ENCODE data around the gene SLC6A13. TPM values are rescaled to one million over a fixed set of nuclear protein-coding genes. Genes with fewer than 3 reads are reported as not detected.
A peak's percentile ranks its signal among the peaks of the same experiment; 100 is the strongest.

SLC6A13 gene
- total and polyA plus RNA-seq, 7 donors = 0.07 to 1.6 (median 0.50) TPM; not detected in 1

GRCh38 chr12:195951-196350 is 66.7 kb downstream of the SLC6A13 start:
- intact Hi-C loops (cut with DNase I) = no loop called here
- WGBS, 3 donors = 87 to 91% (median 89%) methylated on average over 15 of the region's 15 CpGs
- ATAC-seq (no peak), DNase-seq (peak in 1 of 2 donors; percentile 13)
- Histone ChIP-seq H3K27me3 (ENCODE audit: insufficient read depth in 3 of 3, low read length in 2 of 3) (no peaks in the 10 kb centered on the region), H3K36me3 (ENCODE audit: insufficient read depth in 1 of 2, low read depth in 1 of 2) (no peaks in the 10 kb centered on the region), H3K4me1 (no peaks in the 10 kb centered on the region), H3K9me3 (no peaks in the 10 kb centered on the region), H3K4me3 (no peak overlapping the region), H3K27ac (no peak overlapping the region)
- TF ChIP-seq CTCF (IDR thresholded peaks at IDR 0.05) = no peak

DNA sequence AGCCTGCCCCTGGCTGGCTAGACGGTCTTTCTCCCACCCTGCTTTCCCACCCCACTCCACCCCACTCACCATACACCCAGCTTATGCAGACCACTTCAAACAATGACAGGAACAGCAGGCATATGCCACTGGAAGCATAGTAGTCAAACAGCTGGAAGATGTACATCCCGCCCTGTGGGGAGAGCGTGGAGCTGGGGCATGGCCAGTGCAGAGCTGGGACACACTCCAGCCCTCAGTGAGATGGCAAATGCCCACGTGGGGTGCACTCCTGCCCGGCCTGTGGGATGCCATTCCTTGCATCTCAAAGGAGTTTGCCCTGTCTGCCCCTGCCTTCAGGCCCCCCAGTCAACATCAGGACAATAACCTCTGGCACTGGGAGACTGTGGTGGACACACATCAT is 67.5 kb downstream of the SLC6A13 start:
- Histone ChIP-seq H3K27ac (no peak overlapping the region), H3K9me3 (no peaks in the 10 kb centered on the region), H3K36me3 (ENCODE audit: insufficient read depth in 1 of 2, low read depth in 1 of 2) (no peaks in the 10 kb centered on the region), H3K4me1 (no peaks in the 10 kb centered on the region), H3K27me3 (ENCODE audit: insufficient read depth in 3 of 3, low read length in 2 of 3) (peaks cover 0 to 5% (median 5%) of the 10 kb centered on the region in 3 donors), H3K4me3 (no peak overlapping the region)
- intact Hi-C loops (cut with DNase I) = no loop called here
- DNase-seq (peak in 1 of 2 donors; percentile 26), ATAC-seq (no peak)
- 47 to 69% (median 64%) methylated on average over 5 of the region's 5 CpGs for WGBS, 3 donors
- no peak for TF ChIP-seq CTCF (IDR thresholded peaks at IDR 0.05)

DNA sequence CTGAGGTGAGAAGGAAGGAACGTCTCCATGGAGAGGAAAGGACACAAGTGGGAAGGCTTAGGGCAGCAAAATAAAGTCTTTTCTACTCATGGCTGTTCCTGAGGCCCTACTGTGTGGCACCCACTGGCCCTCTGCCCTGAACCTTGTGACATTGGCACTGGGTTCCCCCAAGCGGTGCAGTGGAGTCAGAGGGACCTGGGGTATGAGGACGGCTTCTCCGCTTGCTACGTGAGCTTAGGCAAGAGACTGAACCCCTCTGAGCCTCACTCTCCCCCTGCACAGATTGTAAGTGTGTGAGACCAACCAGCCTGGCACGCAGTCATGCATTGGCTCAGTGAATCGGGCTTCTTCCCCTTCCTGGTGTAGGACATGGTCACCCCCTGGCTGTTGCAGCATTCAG is 68.4 kb downstream of the SLC6A13 start:
- ATAC-seq (no peak), DNase-seq (peak in 1 of 2 donors; percentile 38)
- WGBS, 3 donors = 76 to 85% (median 84%) methylated on average over 7 of the region's 7 CpGs
- H3K27ac ChIP-seq = no peak overlapping the region
- no peaks in the 10 kb centered on the region for H3K4me1 ChIP-seq
- H3K27me3 ChIP-seq (ENCODE audit: insufficient read depth in 3 of 3, low read length in 2 of 3) = peaks cover 0 to 13% (median 7%) of the 10 kb centered on the region in 3 donors
- intact Hi-C loops (cut with DNase I) = no loop called here
- no peaks in the 10 kb centered on the region for H3K9me3 ChIP-seq
- H3K36me3 ChIP-seq (ENCODE audit: insufficient read depth in 1 of 2, low read depth in 1 of 2) = no peaks in the 10 kb centered on the region
- TF ChIP-seq CTCF (IDR thresholded peaks at IDR 0.05) = no peak
- H3K4me3 ChIP-seq = no peak overlapping the region

GRCh38 chr12:193261-193660 is 69.4 kb downstream of the SLC6A13 start:
- ATAC-seq (no peak), DNase-seq (peak in 1 of 2 donors; percentile 36)
- no peaks in the 10 kb centered on the region for H3K36me3 ChIP-seq (ENCODE audit: insufficient read depth in 1 of 2, low read depth in 1 of 2)
- intact Hi-C loops (cut with DNase I) = no loop called here
- TF ChIP-seq CTCF (IDR thresholded peaks at IDR 0.05) = no peak
- WGBS, 3 donors = 43 to 55% (median 48%) methylated on average over 9 to 10 of the region's 10 CpGs
- H3K9me3 ChIP-seq = no peaks in the 10 kb centered on the region
- no peak overlapping the region for H3K4me3 ChIP-seq
- no peaks in the 10 kb centered on the region for H3K4me1 ChIP-seq
- peaks cover 0 to 22% (median 7%) of the 10 kb centered on the region in 3 donors for H3K27me3 ChIP-seq (ENCODE audit: insufficient read depth in 3 of 3, low read length in 2 of 3)
- no peak overlapping the region for H3K27ac ChIP-seq

DNA sequence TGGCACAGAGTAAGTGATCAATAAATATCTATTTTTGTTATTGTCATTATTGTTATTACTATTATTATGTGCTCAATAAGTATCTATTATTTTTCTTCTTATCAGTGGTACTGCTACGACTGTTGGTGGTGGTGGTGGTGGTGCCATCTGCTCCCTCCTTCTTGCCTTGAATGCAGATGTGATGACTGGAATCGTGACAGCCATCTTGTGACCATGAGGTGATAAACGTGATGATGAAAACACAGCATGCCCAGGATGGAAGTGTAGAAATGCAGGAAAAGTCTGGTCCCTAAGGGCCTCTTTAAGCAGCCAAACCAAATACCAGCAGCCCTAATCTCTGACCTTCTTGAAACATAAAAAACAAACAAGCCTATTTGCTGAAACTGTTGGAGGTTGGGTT is 71.1 kb downstream of the SLC6A13 start:
- intact Hi-C loops (cut with DNase I) = no loop called here
- Histone ChIP-seq H3K36me3 (ENCODE audit: insufficient read depth in 1 of 2, low read depth in 1 of 2) (no peaks in the 10 kb centered on the region), H3K4me3 (no peak overlapping the region), H3K27me3 (ENCODE audit: insufficient read depth in 3 of 3, low read length in 2 of 3) (peaks cover 0 to 23% (median 7%) of the 10 kb centered on the region in 3 donors), H3K4me1 (no peaks in the 10 kb centered on the region), H3K27ac (no peak overlapping the region), H3K9me3 (no peaks in the 10 kb centered on the region)
- ATAC-seq (no peak), DNase-seq (no peak)
- WGBS, 3 donors = 83 to 89% (median 84%) methylated on average over 3 of the region's 3 CpGs
- TF ChIP-seq CTCF (IDR thresholded peaks at IDR 0.05) = no peak
